HG03460 (cell line): ENCODE data around the gene PPP1R9A.

Experiments used
- ATAC-seq: cut with Tn5 transposase; IDR thresholded peaks from one replicate; pipeline ENCODE4 v1.9.1; 2021; ENCODE audit not compliant: unreplicated experiment

PPP1R9A gene

DNA sequence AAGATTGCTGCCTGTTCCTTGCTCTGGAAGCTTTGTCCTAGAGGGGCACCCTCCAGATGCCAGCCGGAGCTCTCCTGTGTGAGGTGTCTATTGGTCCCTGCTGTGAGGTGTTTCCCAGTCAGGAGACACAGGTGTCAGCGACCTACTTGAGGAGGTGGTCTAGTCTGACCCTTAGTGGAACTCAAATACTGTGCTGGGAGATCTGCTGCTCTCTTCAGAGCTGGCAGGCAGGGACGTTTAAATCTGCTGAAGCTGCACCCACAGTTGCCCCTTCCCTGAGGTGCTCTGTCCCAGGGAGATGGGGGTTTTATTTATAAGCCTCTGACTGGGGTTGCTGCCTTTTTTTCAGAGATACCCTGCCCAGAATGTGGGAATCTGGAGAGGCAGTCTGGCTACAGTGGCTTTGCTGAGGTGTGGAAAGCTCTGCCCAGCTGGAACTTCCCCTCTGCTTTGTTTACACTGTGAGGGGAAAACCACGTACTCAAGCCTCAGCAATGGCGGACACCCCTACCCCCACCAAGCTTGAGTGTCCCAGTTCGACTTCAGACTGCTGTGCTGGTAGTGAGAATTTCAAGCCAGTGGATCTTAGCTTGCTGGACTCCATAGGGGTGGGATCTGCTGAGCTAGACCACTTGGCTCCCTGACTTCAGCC lies 119.2 kb downstream of the PPP1R9A start:
- ATAC-seq: no peak

DNA sequence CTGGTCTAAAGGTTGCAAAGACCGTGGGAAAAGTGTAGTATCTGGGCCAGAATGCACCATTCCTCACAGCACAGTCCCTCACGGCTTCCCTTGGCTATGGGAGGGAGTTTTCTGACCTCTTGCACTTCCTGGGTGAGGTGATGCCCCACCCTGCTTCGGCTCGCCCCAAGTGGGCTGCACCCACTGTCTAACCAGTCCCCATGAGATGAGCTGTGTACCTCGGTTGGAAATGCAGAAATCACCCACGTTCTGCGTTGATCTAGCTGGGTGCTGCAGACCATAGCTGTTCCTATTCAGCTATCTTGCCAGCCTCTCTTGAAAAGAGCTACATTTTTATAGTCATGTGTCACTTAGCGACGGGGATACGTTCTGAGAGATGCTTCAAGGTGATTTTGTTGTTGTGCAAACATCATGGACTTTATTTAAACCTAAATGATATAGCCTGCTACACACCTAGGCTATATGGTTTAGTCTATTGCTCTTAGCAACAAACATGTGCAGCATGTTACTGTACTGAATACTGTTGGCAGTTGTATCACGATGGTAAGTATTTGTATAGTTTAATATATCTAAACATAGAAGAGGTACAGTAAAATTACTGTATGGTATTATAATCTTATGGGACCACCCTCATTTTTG lies 120.0 kb downstream of the PPP1R9A start:
- ATAC-seq: no peak

DNA sequence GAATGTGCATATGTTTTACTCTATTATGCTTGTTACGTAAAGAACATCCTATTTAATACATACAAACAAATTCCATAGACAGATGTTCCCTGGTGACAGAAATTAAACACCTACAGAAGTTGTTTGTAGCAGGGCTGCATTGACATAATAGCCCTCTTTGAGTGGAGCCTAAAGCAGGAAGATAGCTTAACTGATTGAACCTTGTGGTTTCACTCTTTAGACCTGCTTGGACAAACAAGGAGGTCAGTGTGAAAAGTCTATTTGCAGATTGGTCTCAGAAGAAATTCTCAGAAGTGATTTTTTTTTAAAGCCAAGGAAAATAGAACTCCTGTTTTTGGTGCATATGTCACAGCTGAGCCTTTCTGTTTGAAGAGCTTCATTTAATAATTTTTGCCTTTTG lies 121.3 kb downstream of the PPP1R9A start:
- ATAC-seq: no peak

DNA sequence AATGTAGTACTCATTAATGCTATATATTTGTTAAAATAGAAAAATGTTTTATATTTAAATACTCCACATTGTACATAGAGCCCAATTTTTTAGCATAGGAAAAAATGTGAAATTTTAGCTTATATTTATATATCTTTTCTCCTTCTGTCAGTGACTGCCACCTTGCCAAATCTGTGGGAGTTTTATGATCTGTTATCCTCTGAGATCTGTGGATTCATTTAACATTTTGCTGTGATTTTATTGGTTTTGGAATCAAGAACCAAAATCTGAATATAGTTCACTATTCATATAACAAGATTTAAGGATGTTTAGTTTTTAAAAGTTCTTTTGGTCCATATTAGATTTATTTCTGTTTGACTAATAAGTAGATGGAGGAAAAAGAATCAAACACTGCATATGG lies 127.9 kb downstream of the PPP1R9A start:
- no peak for ATAC-seq

DNA sequence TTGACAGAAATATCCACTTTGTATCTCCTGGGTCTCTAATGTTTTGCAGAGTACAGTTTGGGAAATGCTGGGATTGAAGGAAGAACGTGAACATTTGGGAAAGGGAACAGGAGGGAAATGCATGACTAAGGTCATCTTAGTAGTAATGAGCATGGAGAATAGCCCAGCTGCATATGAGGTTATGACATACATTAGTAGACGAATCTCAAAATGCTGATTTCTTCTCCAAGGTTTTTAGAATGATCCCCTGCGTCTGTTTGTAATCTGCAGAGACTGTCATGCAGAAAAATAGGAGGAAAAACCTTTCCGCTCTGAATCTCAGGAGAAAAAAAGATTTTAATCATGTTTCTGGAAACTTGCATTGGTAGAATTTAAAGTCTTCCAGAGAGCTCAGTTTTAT lies 133.6 kb downstream of the PPP1R9A start:
- ATAC-seq: no peak

DNA sequence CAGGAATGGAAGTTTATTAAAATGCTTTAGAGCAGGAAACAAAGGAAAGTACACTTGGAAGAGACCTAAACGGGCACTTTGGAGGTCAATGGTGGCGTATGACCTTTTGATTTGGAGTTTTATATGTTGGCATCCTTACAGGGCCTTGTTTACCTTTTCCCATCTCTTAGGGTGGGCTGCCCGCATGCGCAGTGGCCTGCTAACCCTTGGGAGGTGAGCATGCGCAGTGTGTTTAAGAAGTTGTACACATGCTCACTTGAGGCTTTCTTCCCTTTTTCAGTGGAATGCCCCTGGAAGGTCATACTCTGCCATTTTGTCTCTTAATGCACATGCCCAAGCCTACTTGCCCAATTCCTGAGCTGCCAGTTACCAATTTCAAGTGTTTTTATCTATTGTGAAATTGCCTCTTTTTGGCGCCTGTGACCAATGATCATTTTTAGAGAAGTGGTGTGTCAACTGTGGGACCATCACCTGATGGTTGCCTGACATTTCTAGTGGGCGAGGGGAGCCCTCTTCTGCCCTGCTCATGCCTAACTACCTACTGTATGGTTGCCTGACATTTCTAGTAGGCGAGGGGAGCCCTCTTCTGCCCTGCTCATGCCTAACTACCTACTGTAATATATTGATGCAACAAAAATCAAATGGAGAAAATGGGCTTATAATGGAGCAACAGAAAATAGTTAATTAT lies 138.0 kb downstream of the PPP1R9A start:
- no peak for ATAC-seq

DNA sequence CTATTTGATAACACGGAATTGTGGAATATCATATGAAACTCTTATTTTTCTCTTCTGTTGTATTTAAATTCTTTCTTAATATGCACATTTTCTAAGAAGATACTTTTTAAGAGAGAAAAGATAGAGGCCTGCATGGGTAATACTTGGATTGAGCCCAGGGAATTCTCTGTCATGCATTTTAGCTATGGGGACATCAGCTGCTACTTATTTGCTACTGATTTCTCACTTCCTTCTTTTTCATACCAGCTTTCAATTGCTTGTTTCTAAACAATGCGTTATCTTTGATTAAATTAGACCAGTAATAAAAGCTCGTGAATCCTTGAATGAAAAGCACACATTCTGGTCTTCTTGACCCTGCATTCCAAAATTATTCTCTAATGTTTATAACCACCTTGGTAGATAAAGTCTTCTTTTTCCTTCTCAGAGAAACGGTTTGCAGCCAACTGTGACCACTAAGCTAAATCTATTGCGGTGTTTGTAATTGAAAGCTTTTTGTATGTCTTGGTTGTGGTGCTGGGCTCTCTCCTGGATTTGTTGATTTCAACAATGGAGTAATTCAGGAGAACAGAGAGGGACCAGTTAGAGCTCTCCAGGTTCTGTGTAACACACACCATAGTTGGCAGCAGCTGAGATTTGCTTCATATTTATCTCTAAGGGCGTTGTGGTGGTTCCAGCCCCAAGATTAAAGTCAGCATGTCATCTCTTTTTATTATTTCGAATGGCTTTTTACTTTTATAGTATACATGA lies 139.3 kb downstream of the PPP1R9A start:
- ATAC-seq: no peak

DNA sequence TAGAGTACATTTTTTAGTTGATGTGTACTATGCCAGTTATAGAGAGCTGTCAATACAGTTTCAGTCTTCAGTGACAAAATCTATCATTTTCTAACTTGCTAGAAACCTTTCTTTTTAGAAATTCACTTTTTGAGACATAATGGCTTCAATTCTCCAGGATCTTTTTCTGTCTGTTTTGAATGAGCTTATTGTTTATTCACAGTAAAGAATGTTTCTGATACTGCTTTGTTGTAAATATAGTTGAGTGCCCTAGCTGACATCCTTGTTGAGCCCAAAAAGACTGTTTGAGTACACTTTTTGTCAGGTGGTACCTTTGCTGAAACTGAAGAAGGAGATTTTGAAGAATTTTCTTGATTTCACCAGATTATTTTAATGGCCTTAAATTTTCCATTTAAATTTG lies 139.9 kb downstream of the PPP1R9A start:
- no peak for ATAC-seq

DNA sequence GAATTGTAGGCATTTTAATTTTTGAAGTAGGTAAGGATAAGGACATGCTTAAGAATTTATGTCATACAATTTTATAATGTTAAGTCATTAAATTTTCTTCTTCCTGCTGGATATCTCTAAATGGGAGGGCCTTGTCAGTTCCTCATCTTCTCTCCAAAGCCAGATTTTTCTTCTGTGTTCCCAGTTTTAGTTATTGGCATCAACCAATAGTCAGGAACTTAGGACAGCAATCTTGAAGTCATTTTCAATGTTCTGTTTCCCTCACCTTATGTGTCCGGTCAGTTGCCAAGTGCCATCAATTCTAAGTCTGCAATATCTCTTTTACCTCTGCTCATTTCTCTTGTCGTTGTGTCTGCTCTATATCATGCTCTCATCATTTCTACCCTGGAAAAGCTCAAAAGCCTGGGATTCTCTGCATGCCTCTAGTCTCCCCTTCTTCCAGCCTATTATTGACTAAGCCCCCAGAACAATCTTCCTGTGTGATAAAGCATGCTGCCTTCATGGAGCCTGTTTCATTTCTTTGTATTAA lies 145.2 kb downstream of the PPP1R9A start:
- no peak for ATAC-seq

DNA sequence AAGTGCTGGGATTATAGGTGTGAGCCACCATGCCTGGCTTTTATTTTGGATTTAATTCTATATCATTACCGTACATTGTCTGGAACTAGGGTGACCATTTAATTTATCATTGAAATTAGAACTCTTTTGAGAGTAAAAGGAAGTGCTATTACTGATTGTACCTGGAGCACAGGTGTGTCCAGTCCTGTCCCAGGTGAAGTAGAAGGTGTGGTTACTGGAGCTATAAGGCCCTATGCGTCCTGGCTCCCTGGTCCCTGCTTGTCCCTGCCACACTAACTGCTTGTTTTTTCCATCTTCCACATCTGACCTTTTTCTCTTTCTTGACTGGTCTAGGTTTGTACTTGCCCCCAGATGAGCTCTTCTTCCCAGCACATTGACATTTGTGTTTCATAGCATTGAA lies 147.0 kb downstream of the PPP1R9A start:
- no peak for ATAC-seq

DNA sequence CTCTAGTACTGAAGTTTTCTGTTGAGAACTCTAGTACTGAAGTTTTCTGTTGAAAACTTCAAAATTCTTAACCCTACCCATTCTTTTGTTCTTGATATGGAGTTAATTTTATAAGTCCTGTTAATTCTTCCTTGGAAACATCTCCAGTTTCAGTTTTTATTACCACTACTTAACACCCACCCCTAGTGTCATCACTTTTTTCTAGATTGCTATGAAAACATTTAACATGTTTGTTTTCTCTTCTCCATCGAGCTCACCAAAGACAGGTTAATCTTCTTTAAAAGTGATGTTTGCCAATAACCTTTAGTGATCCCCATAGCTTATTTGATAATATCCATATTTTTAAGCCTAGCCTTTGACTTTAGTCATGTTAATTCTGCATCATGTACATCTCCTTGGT lies 147.9 kb downstream of the PPP1R9A start:
- ATAC-seq: no peak

DNA sequence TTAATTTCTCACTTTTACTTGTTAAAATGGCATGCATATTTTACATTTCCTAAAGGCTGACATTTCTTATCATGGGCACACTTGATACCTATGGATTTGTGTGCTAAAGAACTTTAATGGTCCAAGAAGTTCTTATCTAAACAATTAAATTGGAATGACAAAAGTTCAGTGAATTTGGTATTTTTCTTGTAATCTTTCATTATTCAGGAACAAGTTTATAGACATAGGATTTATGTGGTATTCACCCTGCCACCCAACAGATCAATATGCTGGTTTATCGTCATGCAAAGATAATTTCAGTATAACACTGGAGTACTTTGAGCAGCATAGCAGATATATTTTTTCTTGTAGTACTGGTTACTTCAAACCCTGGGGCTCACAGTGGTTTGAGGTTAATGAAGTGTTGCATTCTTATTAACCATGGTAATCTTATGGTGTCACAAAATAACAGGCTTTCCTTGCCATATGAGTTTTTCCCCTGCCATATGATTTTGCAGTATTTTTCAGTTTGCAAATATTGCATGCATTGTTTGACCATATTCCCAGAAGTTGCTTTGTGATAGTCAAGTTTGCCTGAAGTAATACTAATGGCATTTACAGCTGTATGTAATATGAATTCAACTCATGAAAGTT lies 148.8 kb downstream of the PPP1R9A start:
- no peak for ATAC-seq

DNA sequence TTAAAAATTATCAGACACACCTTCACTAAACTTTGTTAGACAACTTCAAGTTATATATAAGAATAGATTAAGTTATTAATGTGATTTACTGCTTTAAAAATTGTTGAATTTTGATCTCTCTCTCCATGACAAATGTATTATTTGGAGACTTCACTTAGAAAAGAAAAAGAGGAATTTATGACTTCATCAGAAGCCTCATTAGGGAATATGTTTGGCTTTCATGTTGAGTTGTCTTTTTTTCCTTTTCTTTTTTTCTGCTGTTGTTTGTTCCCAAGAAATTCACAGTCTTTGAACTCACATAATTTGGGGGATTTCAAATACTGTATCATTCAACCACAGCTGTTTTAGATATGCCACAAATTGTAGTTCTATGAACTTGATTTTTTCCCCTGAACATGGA lies 149.5 kb downstream of the PPP1R9A start:
- no peak for ATAC-seq

DNA sequence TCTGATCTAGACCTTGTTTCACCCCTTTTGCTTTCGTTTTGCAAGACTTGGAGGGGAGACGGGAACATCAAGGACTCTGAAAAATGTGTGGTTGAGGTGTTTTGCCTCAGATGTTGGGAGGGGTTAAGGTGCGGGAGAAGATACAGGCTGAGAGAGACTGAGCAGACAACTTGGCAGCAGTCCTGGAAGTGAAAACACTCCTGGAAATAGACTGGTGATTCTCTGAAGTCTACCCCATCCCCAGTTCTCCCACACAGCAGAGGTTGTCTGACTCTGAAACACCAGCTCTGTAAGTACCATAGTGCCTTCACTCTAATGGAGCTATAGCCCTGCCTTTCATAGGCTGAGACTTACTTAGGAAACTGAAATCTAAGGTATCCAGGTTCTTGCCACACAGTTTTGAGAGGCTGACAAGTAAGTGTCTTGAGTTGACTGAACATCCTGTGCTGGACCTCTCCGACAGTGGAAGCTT lies 152.5 kb downstream of the PPP1R9A start:
- ATAC-seq: no peak

DNA sequence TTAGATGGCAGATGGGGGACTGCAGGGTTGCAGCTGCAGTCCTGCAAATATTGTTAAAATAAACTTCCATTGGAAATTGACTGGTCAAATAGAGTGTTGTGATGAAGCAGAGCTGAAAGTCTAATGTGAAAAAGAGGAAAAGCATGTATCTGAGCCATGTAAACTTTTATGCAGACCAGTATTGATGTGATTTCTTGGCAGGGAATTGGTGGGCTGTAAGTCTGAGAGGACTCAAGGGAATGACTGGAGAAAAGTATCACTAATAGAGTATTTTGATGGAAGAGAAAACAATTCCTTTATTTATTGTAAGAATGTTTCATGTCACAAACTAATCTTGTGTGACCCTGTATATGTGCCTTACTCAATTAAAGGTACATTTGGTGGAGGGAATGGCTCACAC lies 155.5 kb downstream of the PPP1R9A start:
- no peak for ATAC-seq

DNA sequence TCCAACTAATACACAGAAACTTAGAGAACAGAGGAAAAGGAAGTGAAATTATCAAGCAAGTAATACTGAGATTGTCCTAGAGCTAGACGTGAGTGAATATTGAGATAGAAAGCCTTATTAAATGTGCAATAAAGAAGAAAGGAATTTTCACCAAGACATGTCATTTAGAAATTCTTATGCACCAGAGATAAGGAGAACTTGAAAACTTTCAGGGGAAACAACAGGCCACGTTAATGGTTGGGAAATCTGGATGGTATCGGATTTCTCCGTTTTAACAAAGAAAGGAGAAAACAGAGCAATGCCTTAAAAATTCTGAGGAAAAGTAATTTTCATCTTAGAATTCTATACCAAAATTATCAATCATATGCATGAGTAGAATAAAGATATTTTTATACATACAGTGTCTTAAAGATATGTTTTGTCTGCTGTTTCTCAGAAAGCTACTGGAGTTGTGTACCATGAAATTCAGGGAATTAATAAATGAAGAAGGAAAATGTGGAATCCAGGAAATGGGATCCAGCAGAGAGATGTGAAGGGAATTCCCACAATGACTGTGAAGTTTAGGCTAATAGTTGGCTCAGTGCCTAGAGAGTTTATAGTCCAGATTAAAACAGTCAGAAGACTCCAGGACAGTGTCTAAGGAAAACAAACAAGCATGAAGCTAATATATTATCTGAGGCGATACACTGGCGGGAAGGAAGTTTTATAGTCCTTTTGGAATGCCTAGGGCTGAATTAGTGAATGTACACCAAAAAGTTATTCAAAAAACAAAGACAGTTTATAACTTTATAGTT lies 159.5 kb downstream of the PPP1R9A start:
- ATAC-seq: no peak

DNA sequence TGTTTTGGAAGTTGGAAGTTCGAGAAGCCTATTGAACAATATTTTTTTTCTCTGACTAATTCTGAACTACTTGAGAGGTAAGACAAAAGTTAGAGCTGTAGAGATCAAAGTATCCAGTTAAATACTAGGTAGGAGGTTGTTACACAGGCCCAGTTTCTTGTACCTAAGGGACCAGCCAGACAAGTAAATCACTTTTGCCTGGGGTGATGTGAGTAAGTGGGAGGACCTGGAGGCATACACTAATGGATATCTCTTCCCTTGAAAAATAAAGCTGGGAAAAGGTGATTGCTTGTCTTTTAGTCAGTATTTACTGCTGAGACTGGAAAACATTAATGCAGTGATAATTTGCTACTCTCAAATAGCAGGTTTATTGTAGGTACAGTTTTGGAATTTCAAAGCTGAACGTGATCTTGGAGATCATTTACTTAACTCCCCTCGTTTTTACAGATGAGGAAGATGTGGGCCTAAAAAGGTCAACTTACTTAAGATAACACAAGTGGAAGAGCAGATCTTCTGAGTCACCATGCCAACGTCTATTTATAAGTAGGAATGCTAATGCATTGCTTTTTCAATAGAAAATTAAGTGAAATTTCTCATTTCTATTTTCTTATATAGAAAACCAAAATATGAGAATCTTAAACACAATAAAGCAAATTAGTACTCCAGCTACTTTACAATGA lies 181.3 kb downstream of the PPP1R9A start:
- ATAC-seq: no peak

DNA sequence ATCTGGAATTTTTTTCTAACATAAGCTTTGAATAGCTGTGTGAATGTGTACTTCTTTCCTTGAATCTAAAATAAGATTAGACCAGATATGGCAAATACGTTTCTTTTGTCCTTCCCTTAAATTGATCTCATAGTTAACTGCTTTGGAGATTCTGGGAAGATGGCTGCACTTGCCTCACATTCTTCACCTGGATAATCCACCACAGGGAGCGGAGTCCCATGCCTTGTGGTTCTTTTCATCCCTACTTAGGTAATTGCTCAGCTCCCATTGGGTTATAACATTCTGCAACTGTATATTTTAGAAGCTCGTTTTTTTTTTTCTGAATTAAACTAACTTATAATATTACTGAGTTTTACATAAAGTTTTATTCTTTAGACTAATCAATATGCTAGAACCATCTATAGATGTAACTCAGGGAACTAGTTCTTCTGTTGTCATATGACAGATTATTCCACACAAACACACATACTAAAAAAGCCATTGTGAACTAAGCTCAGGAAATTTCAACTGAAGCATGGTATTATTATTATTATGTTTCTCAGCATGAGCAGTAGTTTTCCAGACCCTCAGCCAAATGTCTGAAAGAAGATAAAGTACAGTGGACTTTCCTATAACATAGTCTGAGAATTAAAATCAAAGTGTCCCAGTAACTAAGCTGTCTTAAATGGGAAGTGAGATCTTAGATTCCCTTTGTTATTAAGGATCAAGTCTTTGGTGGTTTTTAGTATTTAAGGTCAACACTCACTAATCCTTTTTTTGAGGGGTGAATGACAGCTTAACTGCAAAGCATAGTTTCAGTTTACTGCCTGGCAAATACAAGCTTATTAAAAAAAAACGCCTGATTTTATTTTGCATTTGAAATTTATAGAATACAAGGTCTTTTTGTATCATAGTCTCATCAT lies 182.3 kb downstream of the PPP1R9A start:
- ATAC-seq: no peak

DNA sequence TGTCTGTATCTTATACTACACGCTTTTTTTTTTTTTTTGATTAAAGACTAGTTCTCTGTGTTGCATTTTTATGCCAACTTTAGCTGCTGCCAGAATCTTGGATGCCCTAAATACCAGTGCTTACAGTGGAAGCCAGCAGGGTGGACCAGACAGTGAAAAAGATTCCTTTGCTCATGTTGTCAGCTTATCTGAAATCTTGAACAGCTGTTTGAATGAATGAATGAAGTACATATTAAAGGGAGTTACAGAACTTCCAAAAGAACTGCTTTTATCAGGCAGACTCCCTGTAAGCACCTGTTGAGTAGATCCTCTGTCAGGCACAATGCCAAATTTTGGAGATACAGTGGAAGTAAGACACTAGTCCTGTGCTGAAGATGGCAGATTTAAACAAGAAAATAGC lies 184.9 kb downstream of the PPP1R9A start:
- ATAC-seq: no peak
